SK-N-SH (cell line): ENCODE data around the gene TRAK1. TPM values are rescaled to one million over a fixed set of nuclear protein-coding genes. Genes with fewer than 3 reads are reported as not detected.

Experiments used
- CTCF ChIA-PET: fragments of 300-600, 350-600 bp; formaldehyde crosslinking; extraction: SDS; loops from one replicate; lab custom pipeline; 2021; lab: Yijun Ruan, JAX
- POLR2A ChIA-PET: fragments of 350-600 bp; sonication (Branson Sonifier 250); formaldehyde crosslinking; extraction: SDS; loops from one replicate; lab custom pipeline; 2020; ENCODE audit warnings: antibody characterized with exemption, inconsistent platforms; lab: Yijun Ruan, JAX
- DNase-seq: peaks from one replicate; pipeline ENCODE4 v3.0.0; 2012
- H2AFZ ChIP-seq: fragments of 200-600 bp; sonication (generic); 2 replicates; pipeline ENCODE4 v1.8.1; 2016; ENCODE audit warnings: antibody characterized with exemption, mild to moderate bottlenecking, low read depth
- H3F3A ChIP-seq: fragments of 200-600 bp; sonication (generic); replicated peaks from 2 replicates; pipeline ENCODE3; 2016; ENCODE audit warnings: antibody characterized with exemption, mild to moderate bottlenecking; ENCODE audit not compliant: insufficient read depth
- H3K27ac ChIP-seq, 2 experiments: fragments of 200-500 bp in 1 of 2; fragments of 200-600 bp in 1 of 2; sonication (Bioruptor generic) in 1 of 2; sonication (generic), shearing (Covaris generic) in 1 of 2; 2 replicates each; pipeline versions ENCODE4 v1.5.1 to v1.6.1; 2014 to 2016; ENCODE audit warnings: low read depth in 2 of 2, inconsistent platforms in 1 of 2, low read length in 1 of 2, mild to moderate bottlenecking in 1 of 2, mixed read lengths in 1 of 2
- H3K27me3 ChIP-seq: fragments of 200-600 bp; sonication (generic), shearing (Covaris generic); 2 replicates; pipeline ENCODE4 v1.6.1; 2016; ENCODE audit warnings: mixed run types; ENCODE audit not compliant: insufficient read depth
- H3K36me3 ChIP-seq, 2 experiments: fragments of 200-500 bp in 1 of 2; fragments of 200-600 bp in 1 of 2; sonication (Bioruptor generic) in 1 of 2; sonication (generic) in 1 of 2; replicated peaks in 1 of 2; 2 replicates each; pipeline versions ENCODE3 to v1.5.1; 2014 to 2016; ENCODE audit warnings: low read length in 1 of 2, mild to moderate bottlenecking in 1 of 2; ENCODE audit not compliant: insufficient read depth in 2 of 2, control insufficient read depth in 1 of 2
- H3K4me1 ChIP-seq, 2 experiments: fragments of 200-500 bp in 1 of 2; fragments of 200-600 bp in 1 of 2; sonication (Bioruptor generic) in 1 of 2; sonication (generic), shearing (Covaris generic) in 1 of 2; 2 replicates each; pipeline versions ENCODE4 v1.5.1 to v1.6.1; 2014 to 2016; ENCODE audit warnings: low read depth in 1 of 2, low read length in 1 of 2, mixed run types in 1 of 2; ENCODE audit not compliant: insufficient read depth in 2 of 2, control insufficient read depth in 1 of 2
- H3K4me2 ChIP-seq: fragments of 200-600 bp; sonication (generic), shearing (Covaris generic); 2 replicates; pipeline ENCODE4 v1.6.1; 2017; ENCODE audit warnings: mixed run types
- H3K4me3 ChIP-seq, 2 experiments: fragments of 200-500 bp in 1 of 2; fragments of 200-600 bp in 1 of 2; sonication (Bioruptor generic) in 1 of 2; sonication (generic), shearing (Covaris generic) in 1 of 2; 2 replicates each; pipeline versions ENCODE4 v1.5.1 to v1.8.1; 2014 to 2016; ENCODE audit warnings: low read depth in 2 of 2, inconsistent platforms in 1 of 2, low read length in 1 of 2, mild to moderate bottlenecking in 1 of 2, mixed read lengths in 1 of 2, moderate library complexity in 1 of 2
- H3K79me2 ChIP-seq: fragments of 200-600 bp; sonication (generic); 2 replicates; pipeline ENCODE4 v1.8.1; 2017; ENCODE audit warnings: mild to moderate bottlenecking; ENCODE audit not compliant: insufficient read depth
- H3K9ac ChIP-seq: fragments of 200-600 bp; sonication (generic); 2 replicates; pipeline ENCODE4 v1.6.1; 2017; ENCODE audit warnings: mixed run types
- H3K9me2 ChIP-seq: fragments of 200-600 bp; sonication (generic); 2 replicates; pipeline ENCODE4 v1.6.1; 2017; ENCODE audit warnings: mixed run types
- H3K9me3 ChIP-seq: fragments of 200-600 bp; sonication (generic); 2 replicates; pipeline ENCODE4 v1.6.1; 2017; ENCODE audit warnings: mixed run types, mild to moderate bottlenecking, moderate library complexity
- H4K20me1 ChIP-seq: fragments of 200-600 bp; sonication (generic); 2 replicates; pipeline ENCODE4 v1.6.1; 2017; ENCODE audit warnings: mild to moderate bottlenecking, mixed run types; ENCODE audit not compliant: insufficient read depth
- CHD2 ChIP-seq: fragments of 150-350 bp; IDR thresholded peaks from 2 replicates; pipeline ENCODE4 v1.6.1; 2018; ENCODE audit warnings: low read length; ENCODE audit not compliant: partially characterized antibody
- ELF1 ChIP-seq: IDR thresholded peaks from 2 replicates; pipeline ENCODE4 v1.4.0; 2012
- EP300 ChIP-seq, 2 experiments: IDR thresholded peaks; 2 replicates each; pipeline versions ENCODE4 v1.4.0 to v1.6.1; 2012; ENCODE audit warnings: borderline replicate concordance in 1 of 2, low read depth in 1 of 2, low read length in 1 of 2
- FOSL2 ChIP-seq: IDR thresholded peaks from 2 replicates; pipeline ENCODE4 v1.4.0; 2012; ENCODE audit warnings: low read depth, mild to moderate bottlenecking, moderate library complexity, borderline replicate concordance
- FOXM1 ChIP-seq: IDR thresholded peaks from 2 replicates; pipeline ENCODE4 v1.4.0; 2012; ENCODE audit warnings: low read depth, mild to moderate bottlenecking
- GATA2 ChIP-seq: sonication (generic); formaldehyde crosslinking; IDR thresholded peaks from 2 replicates; pipeline ENCODE4 v1.5.0; 2020; ENCODE audit warnings: mild to moderate bottlenecking, missing genetic modification reagents
- JUND ChIP-seq: IDR thresholded peaks from 2 replicates; pipeline ENCODE4 v1.4.0; 2012
- MAX ChIP-seq: IDR thresholded peaks from 2 replicates; pipeline ENCODE4 v1.4.0; 2012; ENCODE audit warnings: low read depth
- MXI1 ChIP-seq: IDR thresholded peaks from 2 replicates; pipeline ENCODE4 v1.6.1; 2012; ENCODE audit warnings: mild to moderate bottlenecking, low read depth, low read length, improper control_type of control experiment
- RAD21 ChIP-seq: IDR thresholded peaks from 2 replicates; pipeline ENCODE4 v1.6.1; 2012; ENCODE audit warnings: mild to moderate bottlenecking, low read length
- RFX5 ChIP-seq: IDR thresholded peaks from 2 replicates; pipeline ENCODE4 v1.6.1; 2012; ENCODE audit warnings: mild to moderate bottlenecking, improper control_type of control experiment, low read length
- SIN3A ChIP-seq: IDR thresholded peaks from 2 replicates; pipeline ENCODE4 v1.6.1; 2012; ENCODE audit warnings: low read depth, mild to moderate bottlenecking, low read length, moderate library complexity, borderline replicate concordance
- SMC3 ChIP-seq: IDR thresholded peaks from 2 replicates; pipeline ENCODE4 v1.6.1; 2012; ENCODE audit warnings: low read depth, low read length, improper control_type of control experiment
- TAF1 ChIP-seq: IDR thresholded peaks from 2 replicates; pipeline ENCODE4 v1.6.1; 2012; ENCODE audit warnings: low read depth, mild to moderate bottlenecking, low read length, moderate library complexity, borderline replicate concordance
- USF2 ChIP-seq: fragments of 150-350 bp; IDR thresholded peaks from 2 replicates; pipeline ENCODE4 v1.6.1; 2017; ENCODE audit warnings: antibody characterized with exemption, low read length, low read depth, borderline replicate concordance
- ZBTB33 ChIP-seq: IDR thresholded peaks from 2 replicates; pipeline ENCODE4 v1.4.0; 2012; ENCODE audit warnings: low read depth, borderline replicate concordance
- WGBS: methylation state at CpG from one replicate; pipeline ENCODE4 v1.1.6; 2017; ENCODE audit warnings: low lambda C conversion rate; 5-methylcytosine and 5-hydroxymethylcytosine counted together
- polyA plus RNA-seq, 3 experiments: library from polyadenylated mRNA; depleted of rRNA; stranded (reverse); fragments of >200 nt; gene quantifications; 2 replicates each; pipeline ENCODE4 v1.2.3, GENCODE V29; 2012
- TF ChIP-seq, protein P1 (sequence below): fragments of 200-600 bp; sonication (generic); IDR thresholded peaks from 2 replicates; pipeline ENCODE4 v1.6.1; 2017; ENCODE audit warnings: antibody characterized with exemption, mild to moderate bottlenecking, moderate library complexity
- TF ChIP-seq, protein P2 (sequence below): IDR thresholded peaks from 2 replicates; pipeline ENCODE4 v1.4.0; 2012; ENCODE audit warnings: low read depth, borderline replicate concordance
- TF ChIP-seq, protein P3 (sequence below): fragments of 150-350 bp; IDR thresholded peaks from 2 replicates; pipeline ENCODE4 v1.6.1; 2016; ENCODE audit warnings: mild to moderate bottlenecking, low read depth, low read length

Gene TRAK1
- polyA plus RNA-seq, 1 of the 3 experiments (the other 2 are of a cell fraction), result 12.5 TPM

GRCh38 chr3:42236611-42237010, 145.5 kb downstream of the TRAK1 start:
- H3F3A ChIP-seq, result no peaks in the 10 kb centered on the region
- CTCF ChIA-PET, result interaction anchor here (0.6 to 2.9 kb wide), 2 partner anchors 11 to 613 kb away, joined by 3 to 13 read pairs; no protein-coding TSS in a partner anchor
- DNase-seq, result no peak
- H3K79me2 ChIP-seq, result no peaks in the 10 kb centered on the region
- no peak overlapping the region for H3K4me3 ChIP-seq
- no peaks in the 10 kb centered on the region for H4K20me1 ChIP-seq
- TF ChIP-seq CHD2, result no peak
- no peak for TF ChIP-seq ELF1
- no peak for TF ChIP-seq FOXM1
- no peak for TF ChIP-seq RFX5
- TF ChIP-seq USF2, result no peak
- no peaks in the 10 kb centered on the region for H3K27me3 ChIP-seq
- H3K4me1 ChIP-seq, result no peaks in the 10 kb centered on the region
- no peaks in the 10 kb centered on the region for H3K9me3 ChIP-seq
- no peak overlapping the region for H3K4me2 ChIP-seq
- 56% methylated on average over 2 of the region's 2 CpGs for WGBS
- no peak overlapping the region for H3K27ac ChIP-seq
- no peaks in the 10 kb centered on the region for H3K9me2 ChIP-seq
- H3K36me3 ChIP-seq, result no peaks in the 10 kb centered on the region
- POLR2A ChIA-PET, result no interaction called here
- no peak overlapping the region for H2AFZ ChIP-seq
- no peak overlapping the region for H3K9ac ChIP-seq

DNA sequence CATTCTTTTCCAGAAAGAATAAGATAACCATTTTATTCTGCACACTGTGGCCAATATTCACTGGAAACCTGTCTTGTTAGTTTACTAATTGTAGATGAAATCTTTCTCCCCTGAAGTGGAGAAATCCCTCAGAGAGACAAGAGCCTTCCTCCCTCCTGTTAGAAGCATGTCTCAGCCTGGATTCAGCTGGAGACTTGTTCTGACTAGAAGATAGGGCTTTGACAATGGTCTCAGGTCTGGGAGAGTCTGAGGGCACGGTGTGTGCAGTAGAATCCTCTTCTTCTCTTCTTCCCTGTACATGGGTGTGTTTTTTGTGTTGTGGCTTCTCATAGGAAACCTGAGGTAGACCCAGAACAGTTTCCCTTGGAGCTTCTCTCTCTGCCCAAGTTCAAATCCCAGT, 154.9 kb downstream of the TRAK1 start:
- Histone ChIP-seq H3K9me3 (no peaks in the 10 kb centered on the region), H3K79me2 (no peaks in the 10 kb centered on the region), H3F3A (no peaks in the 10 kb centered on the region), H2AFZ (no peak overlapping the region), H3K4me2 (no peak overlapping the region), H3K4me1 (no peaks in the 10 kb centered on the region; a peak in 1 of 4 replicates), H3K9ac (no peak overlapping the region), H4K20me1 (no peaks in the 10 kb centered on the region), H3K9me2 (no peaks in the 10 kb centered on the region), H3K27ac (no peak overlapping the region), H3K27me3 (peaks cover 16% of the 10 kb centered on the region; the same call in 1 of the 2 replicates), H3K4me3 (no peak overlapping the region), H3K36me3 (no peaks in the 10 kb centered on the region)
- ChIA-PET POLR2A (no interaction called here), CTCF (interaction anchor here (0.8 to 8.6 kb wide), 10 partner anchors 9 to 498 kb away, joined by 3 to 169 read pairs (median 19); partner anchors contain the start of gene CCK)
- WGBS, result 0% methylated on average over 1 of the region's 1 CpG
- DNase-seq, result no peak
- TF ChIP-seq MAX (no peak), FOSL2 (no peak), SIN3A (no peak), RFX5 (no peak), SMC3 (no peak), GATA2 (no peak), JUND (no peak), EP300 (IDR thresholded peaks at IDR 0.05; ENCODE audit: borderline replicate concordance in 1 of 2, low read depth in 1 of 2, low read length in 1 of 2) (no peak), TAF1 (no peak), FOXM1 (no peak), MXI1 (no peak), ELF1 (no peak), RAD21 (no peak), ZBTB33 (no peak), CHD2 (no peak)
- TF ChIP-seq, protein P1, sequence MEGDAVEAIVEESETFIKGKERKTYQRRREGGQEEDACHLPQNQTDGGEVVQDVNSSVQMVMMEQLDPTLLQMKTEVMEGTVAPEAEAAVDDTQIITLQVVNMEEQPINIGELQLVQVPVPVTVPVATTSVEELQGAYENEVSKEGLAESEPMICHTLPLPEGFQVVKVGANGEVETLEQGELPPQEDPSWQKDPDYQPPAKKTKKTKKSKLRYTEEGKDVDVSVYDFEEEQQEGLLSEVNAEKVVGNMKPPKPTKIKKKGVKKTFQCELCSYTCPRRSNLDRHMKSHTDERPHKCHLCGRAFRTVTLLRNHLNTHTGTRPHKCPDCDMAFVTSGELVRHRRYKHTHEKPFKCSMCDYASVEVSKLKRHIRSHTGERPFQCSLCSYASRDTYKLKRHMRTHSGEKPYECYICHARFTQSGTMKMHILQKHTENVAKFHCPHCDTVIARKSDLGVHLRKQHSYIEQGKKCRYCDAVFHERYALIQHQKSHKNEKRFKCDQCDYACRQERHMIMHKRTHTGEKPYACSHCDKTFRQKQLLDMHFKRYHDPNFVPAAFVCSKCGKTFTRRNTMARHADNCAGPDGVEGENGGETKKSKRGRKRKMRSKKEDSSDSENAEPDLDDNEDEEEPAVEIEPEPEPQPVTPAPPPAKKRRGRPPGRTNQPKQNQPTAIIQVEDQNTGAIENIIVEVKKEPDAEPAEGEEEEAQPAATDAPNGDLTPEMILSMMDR, result no peak
- TF ChIP-seq, protein P2, sequence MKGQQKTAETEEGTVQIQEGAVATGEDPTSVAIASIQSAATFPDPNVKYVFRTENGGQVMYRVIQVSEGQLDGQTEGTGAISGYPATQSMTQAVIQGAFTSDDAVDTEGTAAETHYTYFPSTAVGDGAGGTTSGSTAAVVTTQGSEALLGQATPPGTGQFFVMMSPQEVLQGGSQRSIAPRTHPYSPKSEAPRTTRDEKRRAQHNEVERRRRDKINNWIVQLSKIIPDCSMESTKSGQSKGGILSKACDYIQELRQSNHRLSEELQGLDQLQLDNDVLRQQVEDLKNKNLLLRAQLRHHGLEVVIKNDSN, result no peak
- TF ChIP-seq, protein P3, sequence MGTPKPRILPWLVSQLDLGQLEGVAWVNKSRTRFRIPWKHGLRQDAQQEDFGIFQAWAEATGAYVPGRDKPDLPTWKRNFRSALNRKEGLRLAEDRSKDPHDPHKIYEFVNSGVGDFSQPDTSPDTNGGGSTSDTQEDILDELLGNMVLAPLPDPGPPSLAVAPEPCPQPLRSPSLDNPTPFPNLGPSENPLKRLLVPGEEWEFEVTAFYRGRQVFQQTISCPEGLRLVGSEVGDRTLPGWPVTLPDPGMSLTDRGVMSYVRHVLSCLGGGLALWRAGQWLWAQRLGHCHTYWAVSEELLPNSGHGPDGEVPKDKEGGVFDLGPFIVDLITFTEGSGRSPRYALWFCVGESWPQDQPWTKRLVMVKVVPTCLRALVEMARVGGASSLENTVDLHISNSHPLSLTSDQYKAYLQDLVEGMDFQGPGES, result no peak
